GM20431 (cell line): ENCODE results near the gene VPS8.

Source experiments
- in situ Hi-C: fragments of 300-500 bp; cut with MseI, MboI; formaldehyde crosslinking; loops from one replicate; pipeline ENCODE4 v1.15.0; 2020; ENCODE audit warnings: low sequenced_read_pairs; ENCODE audit not compliant: unreplicated experiment

The VPS8 gene, protein sequence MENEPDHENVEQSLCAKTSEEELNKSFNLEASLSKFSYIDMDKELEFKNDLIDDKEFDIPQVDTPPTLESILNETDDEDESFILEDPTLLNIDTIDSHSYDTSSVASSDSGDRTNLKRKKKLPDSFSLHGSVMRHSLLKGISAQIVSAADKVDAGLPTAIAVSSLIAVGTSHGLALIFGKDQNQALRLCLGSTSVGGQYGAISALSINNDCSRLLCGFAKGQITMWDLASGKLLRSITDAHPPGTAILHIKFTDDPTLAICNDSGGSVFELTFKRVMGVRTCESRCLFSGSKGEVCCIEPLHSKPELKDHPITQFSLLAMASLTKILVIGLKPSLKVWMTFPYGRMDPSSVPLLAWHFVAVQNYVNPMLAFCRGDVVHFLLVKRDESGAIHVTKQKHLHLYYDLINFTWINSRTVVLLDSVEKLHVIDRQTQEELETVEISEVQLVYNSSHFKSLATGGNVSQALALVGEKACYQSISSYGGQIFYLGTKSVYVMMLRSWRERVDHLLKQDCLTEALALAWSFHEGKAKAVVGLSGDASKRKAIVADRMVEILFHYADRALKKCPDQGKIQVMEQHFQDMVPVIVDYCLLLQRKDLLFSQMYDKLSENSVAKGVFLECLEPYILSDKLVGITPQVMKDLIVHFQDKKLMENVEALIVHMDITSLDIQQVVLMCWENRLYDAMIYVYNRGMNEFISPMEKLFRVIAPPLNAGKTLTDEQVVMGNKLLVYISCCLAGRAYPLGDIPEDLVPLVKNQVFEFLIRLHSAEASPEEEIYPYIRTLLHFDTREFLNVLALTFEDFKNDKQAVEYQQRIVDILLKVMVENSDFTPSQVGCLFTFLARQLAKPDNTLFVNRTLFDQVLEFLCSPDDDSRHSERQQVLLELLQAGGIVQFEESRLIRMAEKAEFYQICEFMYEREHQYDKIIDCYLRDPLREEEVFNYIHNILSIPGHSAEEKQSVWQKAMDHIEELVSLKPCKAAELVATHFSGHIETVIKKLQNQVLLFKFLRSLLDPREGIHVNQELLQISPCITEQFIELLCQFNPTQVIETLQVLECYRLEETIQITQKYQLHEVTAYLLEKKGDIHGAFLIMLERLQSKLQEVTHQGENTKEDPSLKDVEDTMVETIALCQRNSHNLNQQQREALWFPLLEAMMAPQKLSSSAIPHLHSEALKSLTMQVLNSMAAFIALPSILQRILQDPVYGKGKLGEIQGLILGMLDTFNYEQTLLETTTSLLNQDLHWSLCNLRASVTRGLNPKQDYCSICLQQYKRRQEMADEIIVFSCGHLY (N-terminal part only)

GRCh38 chr3:184811999-184812661, at the start of gene VPS8:
Gene VPS8 (plus strand): TSS chr3:184812166. CDS start chr3:184824633, 12,467 bp downstream.
- in situ Hi-C loops: no loop called here

DNA sequence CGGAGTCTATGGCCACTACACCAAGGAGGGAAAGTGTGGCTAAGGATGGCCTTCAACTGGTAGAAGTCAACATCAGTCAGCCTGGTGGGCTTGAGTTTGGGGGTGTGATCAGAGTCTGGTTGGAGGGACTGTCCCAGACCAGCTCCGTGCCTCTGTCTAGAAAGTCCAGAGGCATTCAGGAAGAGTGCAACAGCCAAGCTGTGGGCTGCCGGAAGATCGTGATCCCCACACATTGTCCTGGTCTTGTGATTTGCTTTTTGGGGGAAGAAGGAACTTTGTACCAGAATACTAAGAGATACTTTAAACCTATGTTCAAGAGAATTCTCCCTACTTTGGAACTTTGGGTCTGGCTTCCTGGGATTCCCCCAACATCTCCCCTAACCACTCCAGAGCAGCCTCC, 47.8 kb upstream of the VPS8 start:
- in situ Hi-C loops: no loop called here

DNA sequence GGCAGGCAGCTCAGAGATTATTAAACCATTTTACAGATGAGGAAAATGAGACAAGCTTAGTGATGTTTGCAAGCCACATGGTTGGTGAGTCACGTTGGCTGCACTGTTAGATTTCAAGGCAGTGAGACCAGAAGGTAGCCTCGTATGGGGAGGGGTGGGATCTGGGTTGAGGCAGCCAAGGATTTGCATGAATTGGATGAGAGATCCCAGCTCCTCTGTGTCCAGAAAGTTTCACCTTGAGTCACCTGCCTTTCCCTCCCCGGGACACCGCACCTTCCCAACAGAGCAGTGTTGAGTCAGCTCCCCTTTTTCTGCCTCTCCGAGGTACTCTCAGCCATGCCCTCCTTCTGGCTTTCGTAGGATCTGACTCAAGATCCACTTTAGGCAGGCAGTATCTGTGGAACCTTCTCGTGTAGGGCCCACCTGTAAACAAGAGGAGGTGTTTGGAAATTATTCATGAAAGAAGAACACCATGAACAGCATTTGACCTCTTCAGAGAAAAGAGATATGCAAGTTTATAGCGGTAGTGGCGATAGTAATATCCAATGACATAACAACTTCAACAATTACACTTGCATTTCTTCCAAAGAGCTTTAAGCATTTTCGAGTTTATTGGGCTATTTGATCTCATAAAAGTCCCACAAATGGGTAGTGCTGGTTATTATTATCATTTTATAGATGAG, 46.8 kb upstream of the VPS8 start:
- in situ Hi-C loops: no loop called here

GRCh38 chr3:184765730-184766074, 46.3 kb upstream of the VPS8 start:
- in situ Hi-C loops: no loop called here

DNA sequence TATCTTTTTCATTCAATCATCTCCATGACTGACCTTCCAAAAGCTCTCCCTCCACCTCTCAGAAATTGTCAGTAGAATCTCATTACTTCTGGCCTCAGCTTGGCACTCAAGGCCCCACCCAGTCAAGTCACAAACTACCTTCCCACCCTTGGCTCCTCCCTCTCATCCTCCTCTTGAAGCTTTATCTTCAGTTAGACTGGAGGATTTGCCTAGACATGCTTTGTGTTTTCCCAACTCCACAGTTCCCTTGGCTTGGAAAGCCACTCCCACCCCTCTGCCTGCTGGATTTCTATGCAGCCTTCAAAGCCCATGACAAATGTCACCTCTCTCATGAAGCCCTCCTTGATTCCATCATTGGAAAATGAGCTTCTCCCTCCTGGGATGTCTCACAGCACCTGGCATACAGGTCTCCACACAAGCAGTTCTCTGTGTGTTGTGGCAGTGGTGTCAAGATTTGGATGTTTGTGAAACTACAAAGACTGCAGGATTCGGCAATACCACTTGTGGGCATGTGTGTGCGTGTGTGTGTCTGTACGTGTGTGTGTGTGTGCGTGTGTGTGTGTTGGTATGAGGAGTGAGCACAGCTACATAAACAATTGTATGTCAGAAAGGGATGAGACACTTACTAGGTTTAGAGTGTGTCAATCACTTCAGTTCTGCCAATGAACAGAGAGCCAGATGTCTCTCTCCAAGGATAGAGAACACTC, 45.3 kb upstream of the VPS8 start:
- in situ Hi-C loops: no loop called here

GRCh38 chr3:184767377-184767776, 44.6 kb upstream of the VPS8 start:
- in situ Hi-C loops: no loop called here

- in situ Hi-C loops: no loop called here
Measured at GRCh38 chr3:184769382-184770170, 42.4 kb upstream of the VPS8 start.

- in situ Hi-C loops: no loop called here
Measured at GRCh38 chr3:184770541-184770940, 41.4 kb upstream of the VPS8 start.

- in situ Hi-C loops: no loop called here
Measured at GRCh38 chr3:184771301-184772127, 40.5 kb upstream of the VPS8 start.

DNA sequence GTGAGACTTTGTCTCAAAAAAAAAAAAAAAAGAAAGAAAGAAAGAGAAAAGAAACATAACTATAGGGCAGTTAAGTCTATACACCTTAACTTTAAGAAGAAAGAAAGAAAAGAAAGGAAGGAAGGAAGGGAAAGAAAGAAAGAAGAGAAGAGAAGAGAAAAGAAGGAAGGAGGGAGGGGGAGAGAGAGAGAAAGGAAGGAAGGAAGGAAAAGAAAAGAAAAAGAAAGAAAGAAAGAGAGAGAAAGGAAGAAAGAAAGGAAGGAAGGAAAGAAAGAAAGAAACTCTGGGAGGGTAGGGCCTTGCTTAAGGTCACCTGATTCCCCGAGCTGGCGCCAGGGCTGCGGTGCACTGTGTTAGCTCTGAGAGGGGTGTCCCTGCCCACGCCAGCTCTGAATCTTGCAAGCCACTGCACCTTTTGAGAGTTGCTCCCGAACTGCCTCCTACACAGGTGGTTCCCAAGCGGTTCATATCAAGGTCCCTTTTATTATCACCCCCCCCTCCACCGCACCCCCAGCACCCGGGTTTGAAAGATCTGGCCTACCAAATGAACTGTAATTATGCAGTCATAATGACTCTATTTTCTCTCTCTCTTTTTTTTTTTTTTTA, 39.2 kb upstream of the VPS8 start:
- in situ Hi-C loops: no loop called here

GRCh38 chr3:184773283-184774186, 38.4 kb upstream of the VPS8 start:
- in situ Hi-C loops: no loop called here

GRCh38 chr3:184776916-184777315, 35.0 kb upstream of the VPS8 start:
- in situ Hi-C loops: no loop called here

- in situ Hi-C loops: no loop called here
Measured at GRCh38 chr3:184777566-184778356, 34.2 kb upstream of the VPS8 start.

GRCh38 chr3:184778426-184779332, 33.3 kb upstream of the VPS8 start:
- in situ Hi-C loops: no loop called here
